Astrocyte (in vitro differentiated cells and primary cell): Measurements from ENCODE around the gene BIK. TPM values are rescaled to one million over a fixed set of nuclear protein-coding genes. Genes with fewer than 3 reads are reported as not detected.

Experiments used
- DNase-seq: peaks from one replicate; pipeline ENCODE4 v3.0.0-alpha.2; 2010; ENCODE audit warnings: low read depth
- FAIRE-seq: peaks from 2 replicates; lab custom pipeline; 2011; peaks lifted over from hg19 to GRCh38; lab: Jason Lieb, UNC
- H2AFZ ChIP-seq: 2 replicates; pipeline ENCODE4 v1.6.0; 2012; ENCODE audit warnings: low read depth, low read length, inconsistent platforms
- H3K27ac ChIP-seq: 2 replicates; pipeline ENCODE4 v1.5.1; 2011; ENCODE audit warnings: low read depth, low read length, inconsistent platforms
- H3K27me3 ChIP-seq: 2 replicates; pipeline ENCODE4 v1.6.0; 2011; ENCODE audit warnings: low read length, inconsistent platforms; ENCODE audit not compliant: insufficient read depth
- H3K36me3 ChIP-seq: 2 replicates; pipeline ENCODE4 v1.5.1; 2011; ENCODE audit warnings: low read length, inconsistent platforms; ENCODE audit not compliant: insufficient read depth
- H3K4me1 ChIP-seq: 2 replicates; pipeline ENCODE4 v1.5.1; 2011; ENCODE audit warnings: low read length, inconsistent platforms; ENCODE audit not compliant: insufficient read depth
- H3K4me2 ChIP-seq: 2 replicates; pipeline ENCODE4 v1.6.0; 2012; ENCODE audit warnings: low read length, inconsistent platforms
- H3K4me3 ChIP-seq: 2 replicates; pipeline ENCODE4 v1.5.1; 2011; ENCODE audit warnings: low read depth, mild to moderate bottlenecking, low read length, inconsistent platforms; ENCODE audit not compliant: insufficient read depth
- H3K79me2 ChIP-seq: 2 replicates; pipeline ENCODE4 v1.6.0; 2012; ENCODE audit warnings: mild to moderate bottlenecking, low read length, inconsistent platforms; ENCODE audit not compliant: insufficient read depth
- H3K9ac ChIP-seq: 2 replicates; pipeline ENCODE4 v1.6.0; 2012; ENCODE audit warnings: mild to moderate bottlenecking, low read length, inconsistent platforms
- H3K9me3 ChIP-seq: 2 replicates; pipeline ENCODE4 v1.5.1; 2012; ENCODE audit warnings: low read depth, mild to moderate bottlenecking, low read length, inconsistent platforms; ENCODE audit not compliant: insufficient read depth
- H4K20me1 ChIP-seq: 2 replicates; pipeline ENCODE4 v1.6.0; 2012; ENCODE audit warnings: low read length, inconsistent platforms; ENCODE audit not compliant: insufficient read depth
- H3K27ac Mint-ChIP-seq: one replicate; pipeline ENCODE4 v1.8.0; 2021; ENCODE audit warnings: mild to moderate bottlenecking, mixed read lengths; ENCODE audit not compliant: unreplicated experiment
- H3K27me3 Mint-ChIP-seq: one replicate; pipeline ENCODE4 v1.8.0; 2021; ENCODE audit warnings: low read depth, mixed read lengths; ENCODE audit not compliant: unreplicated experiment
- H3K36me3 Mint-ChIP-seq: one replicate; pipeline ENCODE4 v1.8.0; 2021; ENCODE audit warnings: low read depth, mixed read lengths; ENCODE audit not compliant: unreplicated experiment
- H3K4me1 Mint-ChIP-seq: one replicate; pipeline ENCODE4 v1.8.0; 2021; ENCODE audit warnings: low read depth, mixed read lengths; ENCODE audit not compliant: unreplicated experiment
- H3K4me3 Mint-ChIP-seq: one replicate; pipeline ENCODE4 v1.8.0; 2021; ENCODE audit warnings: mild to moderate bottlenecking, moderate library complexity, mixed read lengths; ENCODE audit not compliant: unreplicated experiment
- H3K9me3 Mint-ChIP-seq: one replicate; pipeline ENCODE4 v1.8.0; 2021; ENCODE audit warnings: mild to moderate bottlenecking, mixed read lengths; ENCODE audit not compliant: unreplicated experiment
- EZH2 ChIP-seq: IDR thresholded peaks from 2 replicates; pipeline ENCODE4 v1.6.1; 2012; ENCODE audit warnings: mild to moderate bottlenecking, low read length, inconsistent platforms; ENCODE audit not compliant: insufficient read depth
- total RNA-seq: library from RNA; stranded (reverse); gene quantifications from 2 replicates; pipeline ENCODE4 v1.2.1, GENCODE V29; 2021
- TF ChIP-seq, protein P1 (sequence below): IDR thresholded peaks from 2 replicates; pipeline ENCODE4 v1.5.1; 2011; ENCODE audit warnings: low read depth, mild to moderate bottlenecking, inconsistent platforms, low read length, moderate library complexity; ENCODE audit not compliant: insufficient read depth

The BIK gene
- total RNA-seq, 1 donor from 2014 or later, result 0.32 TPM

DNA sequence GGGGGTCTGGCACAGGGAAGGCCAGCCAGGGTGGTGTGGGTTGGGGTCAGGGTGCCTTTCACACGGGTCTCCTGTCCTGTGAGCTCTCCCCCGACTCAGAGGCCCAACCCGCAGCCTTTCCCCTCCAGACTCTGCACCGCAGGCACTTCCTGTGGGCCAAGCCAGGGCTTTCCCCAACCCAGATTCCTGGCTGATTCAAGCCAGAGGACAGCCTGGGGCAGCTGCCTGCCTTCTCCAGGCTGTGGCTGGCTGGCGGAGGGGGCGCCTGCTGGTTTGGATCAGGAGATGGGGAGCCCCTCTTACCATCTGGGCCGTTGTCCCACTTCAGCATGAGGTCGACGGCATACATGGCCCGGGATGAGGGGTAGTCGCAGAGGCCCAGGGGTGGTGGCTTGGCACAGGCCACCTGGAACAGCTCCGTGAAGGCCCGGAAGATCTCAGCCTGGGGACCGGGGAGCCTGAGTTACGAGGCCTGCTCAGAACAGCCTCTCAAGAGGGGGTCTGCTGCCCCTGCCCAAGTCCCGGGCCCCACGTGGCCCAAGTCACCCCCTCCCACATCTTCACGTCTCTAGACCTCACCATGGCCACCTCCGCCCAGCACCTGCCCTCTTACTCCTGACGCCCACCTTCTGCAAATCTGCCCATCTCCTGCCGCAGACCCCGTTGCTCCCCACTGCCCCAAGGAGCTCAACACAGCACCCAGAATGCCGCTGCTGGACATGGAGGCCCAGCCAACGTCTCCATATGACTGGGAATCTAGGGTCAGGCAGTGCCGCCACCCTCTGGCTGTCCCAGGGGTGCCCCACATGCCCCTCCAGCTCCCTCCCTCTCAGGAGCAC is 58.1 kb downstream of the BIK start:
- no peaks in the 10 kb centered on the region for H3K27me3 Mint-ChIP-seq
- no peaks in the 10 kb centered on the region for H3K9me3 ChIP-seq
- H3K36me3 Mint-ChIP-seq, result peaks cover 5% of the 10 kb centered on the region
- no peak overlapping the region for H3K4me3 Mint-ChIP-seq
- TF ChIP-seq, protein P1, sequence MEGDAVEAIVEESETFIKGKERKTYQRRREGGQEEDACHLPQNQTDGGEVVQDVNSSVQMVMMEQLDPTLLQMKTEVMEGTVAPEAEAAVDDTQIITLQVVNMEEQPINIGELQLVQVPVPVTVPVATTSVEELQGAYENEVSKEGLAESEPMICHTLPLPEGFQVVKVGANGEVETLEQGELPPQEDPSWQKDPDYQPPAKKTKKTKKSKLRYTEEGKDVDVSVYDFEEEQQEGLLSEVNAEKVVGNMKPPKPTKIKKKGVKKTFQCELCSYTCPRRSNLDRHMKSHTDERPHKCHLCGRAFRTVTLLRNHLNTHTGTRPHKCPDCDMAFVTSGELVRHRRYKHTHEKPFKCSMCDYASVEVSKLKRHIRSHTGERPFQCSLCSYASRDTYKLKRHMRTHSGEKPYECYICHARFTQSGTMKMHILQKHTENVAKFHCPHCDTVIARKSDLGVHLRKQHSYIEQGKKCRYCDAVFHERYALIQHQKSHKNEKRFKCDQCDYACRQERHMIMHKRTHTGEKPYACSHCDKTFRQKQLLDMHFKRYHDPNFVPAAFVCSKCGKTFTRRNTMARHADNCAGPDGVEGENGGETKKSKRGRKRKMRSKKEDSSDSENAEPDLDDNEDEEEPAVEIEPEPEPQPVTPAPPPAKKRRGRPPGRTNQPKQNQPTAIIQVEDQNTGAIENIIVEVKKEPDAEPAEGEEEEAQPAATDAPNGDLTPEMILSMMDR, result no peak
- TF ChIP-seq EZH2, result no peak
- H3K79me2 ChIP-seq, result no peaks in the 10 kb centered on the region
- H3K4me3 ChIP-seq, result no peak overlapping the region
- no peaks in the 10 kb centered on the region for H3K27me3 ChIP-seq
- DNase-seq (no peak), FAIRE-seq (no peak)
- H2AFZ ChIP-seq, result no peak overlapping the region
- peaks cover 16% of the 10 kb centered on the region for H4K20me1 ChIP-seq
- no peaks in the 10 kb centered on the region for H3K36me3 ChIP-seq
- H3K4me2 ChIP-seq, result no peak overlapping the region
- H3K4me1 Mint-ChIP-seq, result peaks cover 7% of the 10 kb centered on the region
- H3K9ac ChIP-seq, result no peak overlapping the region
- peaks cover 8% of the 10 kb centered on the region for H3K4me1 ChIP-seq
- H3K27ac Mint-ChIP-seq, result peak overlapping the region; percentile 41
- H3K9me3 Mint-ChIP-seq, result no peaks in the 10 kb centered on the region
- H3K27ac ChIP-seq, result no peak overlapping the region

DNA sequence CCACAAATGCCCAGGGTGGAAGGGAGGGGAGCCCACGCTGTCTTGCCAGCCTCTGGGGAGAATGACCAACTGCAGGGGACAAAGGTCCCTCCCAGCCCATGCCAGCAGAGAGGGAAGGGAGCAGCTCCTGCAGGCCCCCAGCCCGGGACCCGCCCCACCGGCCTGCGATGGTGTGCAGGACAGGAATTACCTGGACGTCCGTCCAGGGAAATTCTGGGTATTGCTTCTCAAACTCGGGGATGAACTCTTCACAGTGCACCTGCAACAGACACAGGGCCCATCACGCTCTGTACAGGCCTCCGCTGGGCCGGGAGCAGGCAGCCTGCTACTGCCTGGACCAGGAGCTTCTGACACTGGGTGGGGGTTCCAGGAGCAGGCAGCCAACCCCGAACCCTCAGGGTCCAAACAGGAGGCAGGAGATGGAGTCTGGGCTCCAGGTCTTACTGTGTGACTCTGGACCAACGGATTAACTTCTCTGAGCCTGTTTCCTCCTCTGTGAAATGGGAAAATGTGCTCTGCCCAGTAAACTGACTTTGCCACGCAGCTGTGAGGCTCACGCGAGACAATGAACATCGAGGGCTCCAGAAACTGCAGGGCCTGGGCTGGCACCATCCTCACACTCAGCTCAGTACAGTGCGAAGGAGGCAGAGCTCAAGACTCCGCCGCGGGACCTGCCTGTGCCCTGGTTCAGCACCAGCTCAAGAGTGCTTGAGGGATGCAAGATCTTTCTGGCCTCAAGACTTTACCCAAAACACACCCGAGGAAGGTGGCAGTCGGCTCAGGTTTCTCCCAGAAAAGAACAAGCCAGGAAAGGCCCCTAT is 59.0 kb downstream of the BIK start:
- Mint-ChIP-seq H3K4me3 (no peak overlapping the region), H3K36me3 (peaks cover 5% of the 10 kb centered on the region), H3K9me3 (no peaks in the 10 kb centered on the region), H3K27me3 (no peaks in the 10 kb centered on the region), H3K4me1 (peaks cover 7% of the 10 kb centered on the region), H3K27ac (no peak overlapping the region)
- Histone ChIP-seq H3K27me3 (no peaks in the 10 kb centered on the region), H3K4me1 (peaks cover 8% of the 10 kb centered on the region), H2AFZ (no peak overlapping the region), H4K20me1 (peaks cover 8% of the 10 kb centered on the region), H3K36me3 (no peaks in the 10 kb centered on the region), H3K4me2 (no peak overlapping the region), H3K4me3 (no peak overlapping the region), H3K79me2 (no peaks in the 10 kb centered on the region), H3K9ac (no peak overlapping the region), H3K9me3 (no peaks in the 10 kb centered on the region), H3K27ac (no peak overlapping the region)
- TF ChIP-seq EZH2, result no peak
- TF ChIP-seq, protein P1, result no peak
- FAIRE-seq (no peak), DNase-seq (no peak)
